Measurements from ENCODE around the gene GOLGA5.
"Not testable (repeated sequence)": the region's sequence is repeated elsewhere in the genome, so short reads cannot be mapped to it uniquely, and the experiment has no call there.

- TF ChIP-seq POLR2A, CTCF, EP300 (IDR thresholded peaks at IDR 0.05): not testable (repeated sequence)
Observed at GRCh38 chr14:92820536-92820840, 26.4 kb downstream of the GOLGA5 start.

Data from tibial nerve (tissue), 4 donors.